ENCODE data around the gene PHF10. TPM values are rescaled to one million over a fixed set of nuclear protein-coding genes. Genes with fewer than 3 reads are reported as not detected.

Gene PHF10
- total and polyA plus RNA-seq, 2 donors (not counting 3 experiments of a cell fraction or from before 2014, with no cell fraction given) = 19.1 to 62.4 TPM

GRCh38 chr6:169654598-169655391, 69.5 kb downstream of the PHF10 start:
- Histone ChIP-seq H3K27me3 (ENCODE audit: control insufficient read depth in 2 of 2, insufficient read depth in 2 of 2, low read length in 2 of 2) (no peaks in the 10 kb centered on the region), H2AFZ (ENCODE audit: low read depth, low read length) (peak overlapping the region; percentile 1), H3K79me2 (ENCODE audit: control insufficient read depth, insufficient read depth, low read length) (no peaks in the 10 kb centered on the region), H3K4me2 (ENCODE audit: insufficient read depth, low read length) (peak overlapping the region; percentile 37), H3K27ac (ENCODE audit: insufficient read depth, low read depth, low read length) (peak overlapping the region; percentile 6), H3K4me1 (ENCODE audit: control insufficient read depth, extremely low read depth, insufficient read depth, low read length) (no peaks in the 10 kb centered on the region), H3K36me3 (ENCODE audit: control insufficient read depth in 2 of 2, extremely low read depth in 1 of 2, insufficient read depth in 2 of 2, low read length in 2 of 2) (peaks cover 0 to 19% of the 10 kb centered on the region in 2 experiments), H3K4me3 (replicated peaks in 1 of 3; ENCODE audit: insufficient read depth in 1 of 3, low read depth in 1 of 3, low read length in 3 of 3) (peak overlapping the region in 2 of 3 experiments; percentile 25 to 41), H3K9me3 (replicated peaks; ENCODE audit: control insufficient read depth, insufficient read depth, low read length) (no peaks in the 10 kb centered on the region), H4K20me1 (replicated peaks; ENCODE audit: control insufficient read depth, extremely low read depth, insufficient read depth, low read length) (no peaks in the 10 kb centered on the region), H3K9ac (replicated peaks; ENCODE audit: extremely low read depth, insufficient read depth, low read length) (peak overlapping the region; percentile 35), H3K9me1 (replicated peaks; ENCODE audit: control insufficient read depth, extremely low read depth, insufficient read depth, low read length) (no peaks in the 10 kb centered on the region)
- POLR2A ChIA-PET = no interaction called here
- CTCF ChIA-PET = interaction anchor here (1.2 to 2.1 kb wide), 3 partner anchors 15 to 143 kb away, joined by 5 read pairs; no protein-coding TSS in a partner anchor
- dilution Hi-C loops (cut with MboI; ENCODE audit: extremely low pct_ligation_motif_present, low sequenced_read_pairs) = no loop called here
- TF ChIP-seq POLR2AphosphoS5 (IDR thresholded peaks at IDR 0.05; ENCODE audit: insufficient read depth, low read depth, low read length) (no peak), POLR2A (IDR thresholded peaks at IDR 0.05; ENCODE audit: low read depth, low read length) (peak; percentile 25)
- TF ChIP-seq, protein P1, sequence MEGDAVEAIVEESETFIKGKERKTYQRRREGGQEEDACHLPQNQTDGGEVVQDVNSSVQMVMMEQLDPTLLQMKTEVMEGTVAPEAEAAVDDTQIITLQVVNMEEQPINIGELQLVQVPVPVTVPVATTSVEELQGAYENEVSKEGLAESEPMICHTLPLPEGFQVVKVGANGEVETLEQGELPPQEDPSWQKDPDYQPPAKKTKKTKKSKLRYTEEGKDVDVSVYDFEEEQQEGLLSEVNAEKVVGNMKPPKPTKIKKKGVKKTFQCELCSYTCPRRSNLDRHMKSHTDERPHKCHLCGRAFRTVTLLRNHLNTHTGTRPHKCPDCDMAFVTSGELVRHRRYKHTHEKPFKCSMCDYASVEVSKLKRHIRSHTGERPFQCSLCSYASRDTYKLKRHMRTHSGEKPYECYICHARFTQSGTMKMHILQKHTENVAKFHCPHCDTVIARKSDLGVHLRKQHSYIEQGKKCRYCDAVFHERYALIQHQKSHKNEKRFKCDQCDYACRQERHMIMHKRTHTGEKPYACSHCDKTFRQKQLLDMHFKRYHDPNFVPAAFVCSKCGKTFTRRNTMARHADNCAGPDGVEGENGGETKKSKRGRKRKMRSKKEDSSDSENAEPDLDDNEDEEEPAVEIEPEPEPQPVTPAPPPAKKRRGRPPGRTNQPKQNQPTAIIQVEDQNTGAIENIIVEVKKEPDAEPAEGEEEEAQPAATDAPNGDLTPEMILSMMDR (IDR thresholded peaks at IDR 0.05; ENCODE audit: extremely low read depth in 1 of 2, insufficient read depth in 1 of 2, low read depth in 1 of 2, low read length in 2 of 2) = peak in 1 of 2 donors; percentile 34
- intact Hi-C loops (cut with micrococcal nuclease) = loop anchor here (1.0 to 10.0 kb wide), 3 partner anchors 15 to 230 kb away; partner anchors contain the start of genes C6orf120 and WDR27
- TSS peak; percentile 71 for BruUV-seq (replicated peaks)
- peak; percentile 83 for DNase-seq (ENCODE audit: low read depth, low spot score)
- FAIRE-seq = peak; percentile 75

Other genes with a start within 250 kb of the PHF10 start
- 69.7 and 75.2 TPM in 2 replicates for gene WDR27, start 22.5 kb downstream of the PHF10 start, total RNA-seq
- gene WDR27, start 22.5 kb downstream of the PHF10 start, polyA plus RNA-seq = 51.1 and 60.1 TPM in 2 replicates
- 28.2 and 30.1 TPM in 2 replicates for gene C6orf120, start 22.4 kb downstream of the PHF10 start, total RNA-seq
- 13.8 and 13.9 TPM in 2 replicates for gene C6orf120, start 22.4 kb downstream of the PHF10 start, polyA plus RNA-seq
- 0.88 and 1.5 TPM in 2 replicates for gene DYNLT2, start 27.1 kb upstream of the PHF10 start, total RNA-seq
- gene DYNLT2, start 27.1 kb upstream of the PHF10 start, polyA plus RNA-seq = 0.21 and 0.39 TPM in 2 replicates
- gene ERMARD, start 27.1 kb upstream of the PHF10 start, total RNA-seq = 18.8 and 23.8 TPM in 2 replicates
- 33.7 and 36.4 TPM in 2 replicates for gene ERMARD, start 27.1 kb upstream of the PHF10 start, polyA plus RNA-seq